SK-N-SH (cell line): ENCODE results near the gene THBS3. TPM values are rescaled to one million over a fixed set of nuclear protein-coding genes. Genes with fewer than 3 reads are reported as not detected.

ENCODE experiments used
- CTCF ChIA-PET: fragments of 300-600, 350-600 bp; formaldehyde crosslinking; extraction: SDS; loops from one replicate; lab custom pipeline; 2021; lab: Yijun Ruan, JAX
- POLR2A ChIA-PET: fragments of 350-600 bp; sonication (Branson Sonifier 250); formaldehyde crosslinking; extraction: SDS; loops from one replicate; lab custom pipeline; 2020; ENCODE audit warnings: antibody characterized with exemption, inconsistent platforms; lab: Yijun Ruan, JAX
- DNase-seq: peaks from one replicate; pipeline ENCODE4 v3.0.0; 2012
- H2AFZ ChIP-seq: fragments of 200-600 bp; sonication (generic); 2 replicates; pipeline ENCODE4 v1.8.1; 2016; ENCODE audit warnings: antibody characterized with exemption, mild to moderate bottlenecking, low read depth
- H3F3A ChIP-seq: fragments of 200-600 bp; sonication (generic); replicated peaks from 2 replicates; pipeline ENCODE3; 2016; ENCODE audit warnings: antibody characterized with exemption, mild to moderate bottlenecking; ENCODE audit not compliant: insufficient read depth
- H3K27ac ChIP-seq, 2 experiments: fragments of 200-500 bp in 1 of 2; fragments of 200-600 bp in 1 of 2; sonication (Bioruptor generic) in 1 of 2; sonication (generic), shearing (Covaris generic) in 1 of 2; 2 replicates each; pipeline versions ENCODE4 v1.5.1 to v1.6.1; 2014 to 2016; ENCODE audit warnings: low read depth in 2 of 2, inconsistent platforms in 1 of 2, low read length in 1 of 2, mild to moderate bottlenecking in 1 of 2, mixed read lengths in 1 of 2
- H3K27me3 ChIP-seq: fragments of 200-600 bp; sonication (generic), shearing (Covaris generic); 2 replicates; pipeline ENCODE4 v1.6.1; 2016; ENCODE audit warnings: mixed run types; ENCODE audit not compliant: insufficient read depth
- H3K36me3 ChIP-seq, 2 experiments: fragments of 200-500 bp in 1 of 2; fragments of 200-600 bp in 1 of 2; sonication (Bioruptor generic) in 1 of 2; sonication (generic) in 1 of 2; replicated peaks in 1 of 2; 2 replicates each; pipeline versions ENCODE3 to v1.5.1; 2014 to 2016; ENCODE audit warnings: low read length in 1 of 2, mild to moderate bottlenecking in 1 of 2; ENCODE audit not compliant: insufficient read depth in 2 of 2, control insufficient read depth in 1 of 2
- H3K4me1 ChIP-seq, 2 experiments: fragments of 200-500 bp in 1 of 2; fragments of 200-600 bp in 1 of 2; sonication (Bioruptor generic) in 1 of 2; sonication (generic), shearing (Covaris generic) in 1 of 2; 2 replicates each; pipeline versions ENCODE4 v1.5.1 to v1.6.1; 2014 to 2016; ENCODE audit warnings: low read depth in 1 of 2, low read length in 1 of 2, mixed run types in 1 of 2; ENCODE audit not compliant: insufficient read depth in 2 of 2, control insufficient read depth in 1 of 2
- H3K4me2 ChIP-seq: fragments of 200-600 bp; sonication (generic), shearing (Covaris generic); 2 replicates; pipeline ENCODE4 v1.6.1; 2017; ENCODE audit warnings: mixed run types
- H3K4me3 ChIP-seq, 2 experiments: fragments of 200-500 bp in 1 of 2; fragments of 200-600 bp in 1 of 2; sonication (Bioruptor generic) in 1 of 2; sonication (generic), shearing (Covaris generic) in 1 of 2; 2 replicates each; pipeline versions ENCODE4 v1.5.1 to v1.8.1; 2014 to 2016; ENCODE audit warnings: low read depth in 2 of 2, inconsistent platforms in 1 of 2, low read length in 1 of 2, mild to moderate bottlenecking in 1 of 2, mixed read lengths in 1 of 2, moderate library complexity in 1 of 2
- H3K79me2 ChIP-seq: fragments of 200-600 bp; sonication (generic); 2 replicates; pipeline ENCODE4 v1.8.1; 2017; ENCODE audit warnings: mild to moderate bottlenecking; ENCODE audit not compliant: insufficient read depth
- H3K9ac ChIP-seq: fragments of 200-600 bp; sonication (generic); 2 replicates; pipeline ENCODE4 v1.6.1; 2017; ENCODE audit warnings: mixed run types
- H3K9me2 ChIP-seq: fragments of 200-600 bp; sonication (generic); 2 replicates; pipeline ENCODE4 v1.6.1; 2017; ENCODE audit warnings: mixed run types
- H3K9me3 ChIP-seq: fragments of 200-600 bp; sonication (generic); 2 replicates; pipeline ENCODE4 v1.6.1; 2017; ENCODE audit warnings: mixed run types, mild to moderate bottlenecking, moderate library complexity
- H4K20me1 ChIP-seq: fragments of 200-600 bp; sonication (generic); 2 replicates; pipeline ENCODE4 v1.6.1; 2017; ENCODE audit warnings: mild to moderate bottlenecking, mixed run types; ENCODE audit not compliant: insufficient read depth
- EZH2phosphoT487 ChIP-seq: fragments of 200-600 bp; sonication (generic); IDR thresholded peaks from 2 replicates; pipeline ENCODE4 v1.6.1; 2017; ENCODE audit warnings: low read depth, mixed run types, mild to moderate bottlenecking, antibody characterized with exemption, moderate library complexity, borderline replicate concordance
- FOSL2 ChIP-seq: IDR thresholded peaks from 2 replicates; pipeline ENCODE4 v1.4.0; 2012; ENCODE audit warnings: low read depth, mild to moderate bottlenecking, moderate library complexity, borderline replicate concordance
- FOXJ3 ChIP-seq: sonication (generic); formaldehyde crosslinking; IDR thresholded peaks from 2 replicates; pipeline ENCODE4 v1.5.1; 2020; ENCODE audit warnings: mild to moderate bottlenecking, missing genetic modification reagents
- FOXM1 ChIP-seq: IDR thresholded peaks from 2 replicates; pipeline ENCODE4 v1.4.0; 2012; ENCODE audit warnings: low read depth, mild to moderate bottlenecking
- GATA2 ChIP-seq: sonication (generic); formaldehyde crosslinking; IDR thresholded peaks from 2 replicates; pipeline ENCODE4 v1.5.0; 2020; ENCODE audit warnings: mild to moderate bottlenecking, missing genetic modification reagents
- IRF3 ChIP-seq: fragments of 150-350 bp; IDR thresholded peaks from 2 replicates; pipeline ENCODE4 v1.6.1; 2016; ENCODE audit warnings: mild to moderate bottlenecking, low read depth, low read length
- JUND ChIP-seq: IDR thresholded peaks from 2 replicates; pipeline ENCODE4 v1.4.0; 2012
- MEF2A ChIP-seq: IDR thresholded peaks from 2 replicates; pipeline ENCODE4 v1.4.0; 2012; ENCODE audit warnings: low read depth, borderline replicate concordance
- MXI1 ChIP-seq: IDR thresholded peaks from 2 replicates; pipeline ENCODE4 v1.6.1; 2012; ENCODE audit warnings: mild to moderate bottlenecking, low read depth, low read length, improper control_type of control experiment
- NFIC ChIP-seq: IDR thresholded peaks from 2 replicates; pipeline ENCODE4 v1.4.0; 2012; ENCODE audit warnings: borderline replicate concordance
- NRF1 ChIP-seq: IDR thresholded peaks from 2 replicates; pipeline ENCODE4 v1.6.1; 2012; ENCODE audit warnings: low read depth, mild to moderate bottlenecking, low read length
- RAD21 ChIP-seq: IDR thresholded peaks from 2 replicates; pipeline ENCODE4 v1.6.1; 2012; ENCODE audit warnings: mild to moderate bottlenecking, low read length
- RXRA ChIP-seq: IDR thresholded peaks from 2 replicates; pipeline ENCODE4 v1.4.0; 2012; ENCODE audit warnings: low read depth, mild to moderate bottlenecking, borderline replicate concordance
- SIN3A ChIP-seq: IDR thresholded peaks from 2 replicates; pipeline ENCODE4 v1.6.1; 2012; ENCODE audit warnings: low read depth, mild to moderate bottlenecking, low read length, moderate library complexity, borderline replicate concordance
- SMC3 ChIP-seq: IDR thresholded peaks from 2 replicates; pipeline ENCODE4 v1.6.1; 2012; ENCODE audit warnings: low read depth, low read length, improper control_type of control experiment
- TCF12 ChIP-seq: IDR thresholded peaks from 2 replicates; pipeline ENCODE4 v1.4.0; 2012
- WGBS: methylation state at CpG from one replicate; pipeline ENCODE4 v1.1.6; 2017; ENCODE audit warnings: low lambda C conversion rate; 5-methylcytosine and 5-hydroxymethylcytosine counted together
- polyA plus RNA-seq, 3 experiments: library from polyadenylated mRNA; depleted of rRNA; stranded (reverse); fragments of >200 nt; gene quantifications; 2 replicates each; pipeline ENCODE4 v1.2.3, GENCODE V29; 2012
- TF ChIP-seq, protein P1 (sequence below): fragments of 150-350 bp; IDR thresholded peaks from 2 replicates; pipeline ENCODE4 v1.6.1; 2017; ENCODE audit warnings: antibody characterized with exemption, low read length, low read depth, borderline replicate concordance

The THBS3 gene
- polyA plus RNA-seq, 1 of the 3 experiments (the other 2 are of a cell fraction): 124 TPM

- TF ChIP-seq, protein P1, sequence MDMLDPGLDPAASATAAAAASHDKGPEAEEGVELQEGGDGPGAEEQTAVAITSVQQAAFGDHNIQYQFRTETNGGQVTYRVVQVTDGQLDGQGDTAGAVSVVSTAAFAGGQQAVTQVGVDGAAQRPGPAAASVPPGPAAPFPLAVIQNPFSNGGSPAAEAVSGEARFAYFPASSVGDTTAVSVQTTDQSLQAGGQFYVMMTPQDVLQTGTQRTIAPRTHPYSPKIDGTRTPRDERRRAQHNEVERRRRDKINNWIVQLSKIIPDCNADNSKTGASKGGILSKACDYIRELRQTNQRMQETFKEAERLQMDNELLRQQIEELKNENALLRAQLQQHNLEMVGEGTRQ: no peak
- no peak for TF ChIP-seq RAD21
- no peak for TF ChIP-seq IRF3
- no peak for TF ChIP-seq FOSL2
- TF ChIP-seq MEF2A: no peak
- no peak for TF ChIP-seq EZH2phosphoT487
- no peak for TF ChIP-seq GATA2 (CRISPR knock-in tag)
- TF ChIP-seq SIN3A: no peak
- TF ChIP-seq MXI1: peak; percentile 26; the same call in 1 of the 2 replicates
- TF ChIP-seq TCF12: no peak
- 0 out of 2 replicates have a peak, but pooled peaks have one; percentile 26 for TF ChIP-seq FOXJ3 (CRISPR knock-in tag)
- TF ChIP-seq RXRA: no peak
- no peak for TF ChIP-seq FOXM1
- TF ChIP-seq JUND: no peak
- no peak for TF ChIP-seq SMC3
- no peak for TF ChIP-seq NFIC
These were observed 22.6 kb downstream of the THBS3 start (continued) for GRCh38 chr1:155184835-155185782.

DNA sequence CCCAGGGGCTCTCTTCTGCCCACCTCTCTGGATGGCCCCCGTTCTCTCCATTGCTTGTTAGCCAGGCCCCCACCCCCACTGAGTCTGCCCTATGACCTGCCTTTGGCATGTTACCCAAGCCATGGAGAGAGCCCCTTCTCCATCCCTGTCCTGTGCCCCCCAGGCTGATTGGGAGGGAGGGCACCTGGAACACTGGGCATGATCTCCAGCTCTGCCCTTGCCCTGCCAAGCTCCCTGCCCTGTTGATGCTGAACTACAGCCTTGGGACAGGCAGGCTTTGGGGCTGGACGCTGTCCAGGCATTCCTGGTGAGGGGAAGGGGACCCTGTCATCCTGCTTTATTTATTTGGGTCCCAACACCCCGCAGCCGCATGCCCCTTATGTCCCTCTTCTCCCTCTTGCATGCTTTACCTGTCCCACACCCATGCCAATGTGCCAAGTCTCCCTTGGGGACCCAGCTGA, 23.3 kb downstream of the THBS3 start:
- no peaks in the 10 kb centered on the region for H3K9me3 ChIP-seq
- POLR2A ChIA-PET: interaction anchor here (1.0 to 2.0 kb wide), 3 partner anchors 9 to 59 kb away, joined by 3 to 19 read pairs (median 9); no protein-coding TSS in a partner anchor
- TF ChIP-seq IRF3 (no peak), NRF1 (no peak)
- H3K4me2 ChIP-seq: no peak overlapping the region
- WGBS: 94% methylated on average over 4 of the region's 4 CpGs
- H3K4me1 ChIP-seq: peaks cover 0 to 25% of the 10 kb centered on the region in 2 experiments; a peak in 1 of 4 replicates
- H3K27ac ChIP-seq: peak overlapping the region in 1 of 2 experiments; percentile 62; a peak in 1 of 4 replicates
- CTCF ChIA-PET: interaction anchor here (0.7 to 5.4 kb wide), 11 partner anchors 8 to 99 kb away, joined by 3 to 60 read pairs (median 4); partner anchors contain the start of genes KRTCAP2 and TRIM46
- DNase-seq: no peak
- no peaks in the 10 kb centered on the region for H4K20me1 ChIP-seq
- no peak overlapping the region for H2AFZ ChIP-seq
- H3K79me2 ChIP-seq: no peaks in the 10 kb centered on the region
- no peaks in the 10 kb centered on the region for H3K27me3 ChIP-seq
- H3K9ac ChIP-seq: no peak overlapping the region
- H3K36me3 ChIP-seq: peaks cover 9 to 24% of the 10 kb centered on the region in 2 experiments
- no peaks in the 10 kb centered on the region for H3K9me2 ChIP-seq
- H3F3A ChIP-seq: peaks cover 4% of the 10 kb centered on the region
- no peak overlapping the region for H3K4me3 ChIP-seq
